SK-N-SH (cell line): ENCODE results near the gene PREB. TPM values are rescaled to one million over a fixed set of nuclear protein-coding genes. Genes with fewer than 3 reads are reported as not detected.
"Not testable (repeated sequence)": the region's sequence is repeated elsewhere in the genome, so short reads cannot be mapped to it uniquely, and the experiment has no call there.

Source experiments
- CTCF ChIA-PET: fragments of 300-600, 350-600 bp; formaldehyde crosslinking; extraction: SDS; loops from one replicate; lab custom pipeline; 2021; lab: Yijun Ruan, JAX
- POLR2A ChIA-PET: fragments of 350-600 bp; sonication (Branson Sonifier 250); formaldehyde crosslinking; extraction: SDS; loops from one replicate; lab custom pipeline; 2020; ENCODE audit warnings: antibody characterized with exemption, inconsistent platforms; lab: Yijun Ruan, JAX
- DNase-seq: peaks from one replicate; pipeline ENCODE4 v3.0.0; 2012
- H2AFZ ChIP-seq: fragments of 200-600 bp; sonication (generic); 2 replicates; pipeline ENCODE4 v1.8.1; 2016; ENCODE audit warnings: antibody characterized with exemption, mild to moderate bottlenecking, low read depth
- H3F3A ChIP-seq: fragments of 200-600 bp; sonication (generic); replicated peaks from 2 replicates; pipeline ENCODE3; 2016; ENCODE audit warnings: antibody characterized with exemption, mild to moderate bottlenecking; ENCODE audit not compliant: insufficient read depth
- H3K27ac ChIP-seq, 2 experiments: fragments of 200-500 bp in 1 of 2; fragments of 200-600 bp in 1 of 2; sonication (Bioruptor generic) in 1 of 2; sonication (generic), shearing (Covaris generic) in 1 of 2; 2 replicates each; pipeline versions ENCODE4 v1.5.1 to v1.6.1; 2014 to 2016; ENCODE audit warnings: low read depth in 2 of 2, inconsistent platforms in 1 of 2, low read length in 1 of 2, mild to moderate bottlenecking in 1 of 2, mixed read lengths in 1 of 2
- H3K27me3 ChIP-seq: fragments of 200-600 bp; sonication (generic), shearing (Covaris generic); 2 replicates; pipeline ENCODE4 v1.6.1; 2016; ENCODE audit warnings: mixed run types; ENCODE audit not compliant: insufficient read depth
- H3K36me3 ChIP-seq, 2 experiments: fragments of 200-500 bp in 1 of 2; fragments of 200-600 bp in 1 of 2; sonication (Bioruptor generic) in 1 of 2; sonication (generic) in 1 of 2; replicated peaks in 1 of 2; 2 replicates each; pipeline versions ENCODE3 to v1.5.1; 2014 to 2016; ENCODE audit warnings: low read length in 1 of 2, mild to moderate bottlenecking in 1 of 2; ENCODE audit not compliant: insufficient read depth in 2 of 2, control insufficient read depth in 1 of 2
- H3K4me1 ChIP-seq, 2 experiments: fragments of 200-500 bp in 1 of 2; fragments of 200-600 bp in 1 of 2; sonication (Bioruptor generic) in 1 of 2; sonication (generic), shearing (Covaris generic) in 1 of 2; 2 replicates each; pipeline versions ENCODE4 v1.5.1 to v1.6.1; 2014 to 2016; ENCODE audit warnings: low read depth in 1 of 2, low read length in 1 of 2, mixed run types in 1 of 2; ENCODE audit not compliant: insufficient read depth in 2 of 2, control insufficient read depth in 1 of 2
- H3K4me2 ChIP-seq: fragments of 200-600 bp; sonication (generic), shearing (Covaris generic); 2 replicates; pipeline ENCODE4 v1.6.1; 2017; ENCODE audit warnings: mixed run types
- H3K4me3 ChIP-seq, 2 experiments: fragments of 200-500 bp in 1 of 2; fragments of 200-600 bp in 1 of 2; sonication (Bioruptor generic) in 1 of 2; sonication (generic), shearing (Covaris generic) in 1 of 2; 2 replicates each; pipeline versions ENCODE4 v1.5.1 to v1.8.1; 2014 to 2016; ENCODE audit warnings: low read depth in 2 of 2, inconsistent platforms in 1 of 2, low read length in 1 of 2, mild to moderate bottlenecking in 1 of 2, mixed read lengths in 1 of 2, moderate library complexity in 1 of 2
- H3K79me2 ChIP-seq: fragments of 200-600 bp; sonication (generic); 2 replicates; pipeline ENCODE4 v1.8.1; 2017; ENCODE audit warnings: mild to moderate bottlenecking; ENCODE audit not compliant: insufficient read depth
- H3K9ac ChIP-seq: fragments of 200-600 bp; sonication (generic); 2 replicates; pipeline ENCODE4 v1.6.1; 2017; ENCODE audit warnings: mixed run types
- H3K9me2 ChIP-seq: fragments of 200-600 bp; sonication (generic); 2 replicates; pipeline ENCODE4 v1.6.1; 2017; ENCODE audit warnings: mixed run types
- H3K9me3 ChIP-seq: fragments of 200-600 bp; sonication (generic); 2 replicates; pipeline ENCODE4 v1.6.1; 2017; ENCODE audit warnings: mixed run types, mild to moderate bottlenecking, moderate library complexity
- H4K20me1 ChIP-seq: fragments of 200-600 bp; sonication (generic); 2 replicates; pipeline ENCODE4 v1.6.1; 2017; ENCODE audit warnings: mild to moderate bottlenecking, mixed run types; ENCODE audit not compliant: insufficient read depth
- MAX ChIP-seq: IDR thresholded peaks from 2 replicates; pipeline ENCODE4 v1.4.0; 2012; ENCODE audit warnings: low read depth
- RCOR1 ChIP-seq: fragments of 150-350 bp; IDR thresholded peaks from 2 replicates; pipeline ENCODE4 v1.6.1; 2017; ENCODE audit warnings: antibody characterized with exemption, low read length
- USF1 ChIP-seq: IDR thresholded peaks from 2 replicates; pipeline ENCODE4 v1.4.0; 2012; ENCODE audit warnings: low read depth, borderline replicate concordance
- YY1 ChIP-seq: IDR thresholded peaks from 2 replicates; pipeline ENCODE4 v1.4.0; 2012; ENCODE audit warnings: low read depth, mild to moderate bottlenecking
- WGBS: methylation state at CpG from one replicate; pipeline ENCODE4 v1.1.6; 2017; ENCODE audit warnings: low lambda C conversion rate; 5-methylcytosine and 5-hydroxymethylcytosine counted together
- polyA plus RNA-seq, 3 experiments: library from polyadenylated mRNA; depleted of rRNA; stranded (reverse); fragments of >200 nt; gene quantifications; 2 replicates each; pipeline ENCODE4 v1.2.3, GENCODE V29; 2012
- TF ChIP-seq, protein P1 (sequence below): IDR thresholded peaks from 2 replicates; pipeline ENCODE4 v1.4.0; 2012; ENCODE audit warnings: low read depth, borderline replicate concordance

Gene PREB
- polyA plus RNA-seq, 1 of the 3 experiments (the other 2 are of a cell fraction) = 47.9 TPM

DNA sequence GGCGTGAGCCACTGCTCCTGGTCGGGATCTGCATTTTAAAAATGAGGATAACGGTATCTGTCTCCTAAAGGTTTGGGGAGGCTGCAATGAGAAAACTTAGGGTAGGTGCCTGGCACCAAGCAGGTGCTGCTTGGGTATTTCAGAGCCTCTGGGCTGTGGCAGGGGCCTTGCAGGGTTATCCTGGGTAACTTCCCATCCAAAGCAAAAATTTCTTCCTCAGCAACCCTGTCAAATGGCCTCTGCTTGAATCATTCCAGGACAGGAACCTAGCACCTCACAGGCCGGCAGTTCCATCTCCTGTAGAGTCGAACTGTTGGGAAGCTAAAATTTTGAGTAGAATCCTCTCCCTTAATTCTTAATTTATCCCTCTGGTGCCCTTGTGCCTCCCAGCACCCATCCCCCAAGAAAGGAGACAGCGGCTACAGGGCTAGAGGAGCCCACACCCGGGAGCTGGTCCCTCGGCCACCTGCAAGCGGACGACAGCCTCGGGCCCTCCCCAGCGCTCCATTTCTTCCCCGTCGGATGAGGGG is 16.4 kb downstream of the PREB start (continued):
- TF ChIP-seq, protein P1, sequence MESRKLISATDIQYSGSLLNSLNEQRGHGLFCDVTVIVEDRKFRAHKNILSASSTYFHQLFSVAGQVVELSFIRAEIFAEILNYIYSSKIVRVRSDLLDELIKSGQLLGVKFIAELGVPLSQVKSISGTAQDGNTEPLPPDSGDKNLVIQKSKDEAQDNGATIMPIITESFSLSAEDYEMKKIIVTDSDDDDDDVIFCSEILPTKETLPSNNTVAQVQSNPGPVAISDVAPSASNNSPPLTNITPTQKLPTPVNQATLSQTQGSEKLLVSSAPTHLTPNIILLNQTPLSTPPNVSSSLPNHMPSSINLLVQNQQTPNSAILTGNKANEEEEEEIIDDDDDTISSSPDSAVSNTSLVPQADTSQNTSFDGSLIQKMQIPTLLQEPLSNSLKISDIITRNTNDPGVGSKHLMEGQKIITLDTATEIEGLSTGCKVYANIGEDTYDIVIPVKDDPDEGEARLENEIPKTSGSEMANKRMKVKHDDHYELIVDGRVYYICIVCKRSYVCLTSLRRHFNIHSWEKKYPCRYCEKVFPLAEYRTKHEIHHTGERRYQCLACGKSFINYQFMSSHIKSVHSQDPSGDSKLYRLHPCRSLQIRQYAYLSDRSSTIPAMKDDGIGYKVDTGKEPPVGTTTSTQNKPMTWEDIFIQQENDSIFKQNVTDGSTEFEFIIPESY = no peak
- TF ChIP-seq USF1 = no peak

- H3F3A ChIP-seq = peaks cover 3% of the 10 kb centered on the region
- H3K4me3 ChIP-seq = no peak overlapping the region
- H4K20me1 ChIP-seq = no peaks in the 10 kb centered on the region
- ChIA-PET POLR2A (no interaction called here), CTCF (interaction anchor here (3.6 to 10.7 kb wide), 2 partner anchors 17 to 18 kb away, joined by 13 to 78 read pairs; no protein-coding TSS in a partner anchor)
- no peak overlapping the region for H3K4me2 ChIP-seq
- H3K36me3 ChIP-seq = no peaks in the 10 kb centered on the region
- DNase-seq = no peak
- 55% methylated on average over 2 of the region's 2 CpGs for WGBS
- TF ChIP-seq MAX (no peak), YY1 (no peak), RCOR1 (no peak)
- H3K9me2 ChIP-seq = no peaks in the 10 kb centered on the region
- no peaks in the 10 kb centered on the region for H3K79me2 ChIP-seq
- no peak overlapping the region for H2AFZ ChIP-seq
- no peaks in the 10 kb centered on the region for H3K9me3 ChIP-seq
- peaks cover 0 to 8% of the 10 kb centered on the region in 2 experiments; a peak in 1 of 4 replicates for H3K4me1 ChIP-seq
- no peak overlapping the region for H3K27ac ChIP-seq
- H3K9ac ChIP-seq = no peak overlapping the region
- H3K27me3 ChIP-seq = no peaks in the 10 kb centered on the region
These were observed 18.9 kb downstream of the PREB start for GRCh38 chr2:27115519-27115918.

- not testable (repeated sequence) for H3K4me1 ChIP-seq, H3K27me3 ChIP-seq, H3K27ac ChIP-seq, H2AFZ ChIP-seq, H3F3A ChIP-seq, H3K36me3 ChIP-seq, H3K9me3 ChIP-seq, H4K20me1 ChIP-seq, H3K79me2 ChIP-seq, H3K4me3 ChIP-seq, H3K9ac ChIP-seq, H3K4me2 ChIP-seq, H3K9me2 ChIP-seq, DNase-seq
- CTCF ChIA-PET = interaction anchor here (1.2 to 10.7 kb wide), 4 partner anchors 14 to 192 kb away, joined by 3 to 78 read pairs (median 9); no protein-coding TSS in a partner anchor
- POLR2A ChIA-PET = interaction anchor here (1.3 to 1.5 kb wide), 2 partner anchors 10 to 12 kb away, joined by 4 to 5 read pairs; partner anchors contain the start of gene ABHD1
- WGBS = 92% methylated on average over 33 of the region's 49 CpGs
These were observed 22.9 kb downstream of the PREB start for GRCh38 chr2:27111392-27112078.

DNA sequence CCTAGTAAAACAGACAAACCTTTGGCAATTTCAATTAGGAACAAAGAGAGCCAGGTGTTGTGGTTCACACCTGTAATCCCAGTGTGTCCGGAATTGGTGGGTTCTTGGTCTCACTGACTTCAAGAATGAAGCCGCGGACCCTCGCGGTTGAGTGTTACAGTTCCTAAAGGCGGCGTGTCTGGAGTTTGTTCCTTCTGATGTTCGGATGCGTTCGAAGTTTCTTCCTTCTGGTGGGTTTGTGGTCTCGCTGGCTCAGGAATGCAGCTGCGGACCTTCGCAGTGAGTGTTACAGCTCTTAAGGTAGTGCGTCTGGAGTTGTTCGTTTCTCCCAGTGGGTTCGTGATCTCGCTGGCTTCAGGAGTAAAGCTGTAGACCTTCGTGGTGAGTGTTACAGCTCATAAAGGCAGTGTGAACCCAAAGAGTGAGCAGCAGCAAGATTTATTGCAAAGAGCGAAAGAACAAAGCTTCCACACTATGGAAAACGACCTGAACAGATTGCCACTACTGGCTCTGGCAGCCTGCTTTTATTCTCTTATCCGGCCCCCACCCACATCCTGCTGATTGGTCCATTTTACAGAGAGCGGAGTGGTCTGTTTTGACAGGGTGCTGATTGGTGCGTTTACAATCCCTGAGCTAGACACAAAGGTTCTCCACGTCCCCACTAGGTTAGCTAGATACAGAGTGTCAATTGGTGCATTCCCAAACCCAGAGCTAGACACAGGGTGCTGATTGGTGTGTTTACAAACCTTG is 23.7 kb downstream of the PREB start:
- CTCF ChIA-PET = interaction anchor here (0.9 to 10.7 kb wide), 4 partner anchors 13 to 169 kb away, joined by 3 to 78 read pairs (median 6); no protein-coding TSS in a partner anchor
- POLR2A ChIA-PET = interaction anchor here (1.5 kb wide), 1 partner anchor 13 kb away, joined by 5 read pairs; the partner anchor contains the start of gene ABHD1
- H2AFZ ChIP-seq = not testable (repeated sequence)

More for the DNA sequence above, 23.7 kb downstream of the PREB start:
- H3K27me3 ChIP-seq, H3K79me2 ChIP-seq, H3F3A ChIP-seq, H3K36me3 ChIP-seq, H3K4me2 ChIP-seq, H3K9me2 ChIP-seq, H4K20me1 ChIP-seq, H3K9me3 ChIP-seq, H3K4me3 ChIP-seq, H3K27ac ChIP-seq, H3K9ac ChIP-seq, DNase-seq, H3K4me1 ChIP-seq: not testable (repeated sequence)
- WGBS = 86% methylated on average over 24 of the region's 24 CpGs
